ENCODE results near the gene RAB3B. TPM values are rescaled to one million over a fixed set of nuclear protein-coding genes. Genes with fewer than 3 reads are reported as not detected.

RAB3B gene
- total and polyA plus RNA-seq, 3 experiments from 2014 or later, result 0.01 to 0.13 (median 0.11) TPM

DNA sequence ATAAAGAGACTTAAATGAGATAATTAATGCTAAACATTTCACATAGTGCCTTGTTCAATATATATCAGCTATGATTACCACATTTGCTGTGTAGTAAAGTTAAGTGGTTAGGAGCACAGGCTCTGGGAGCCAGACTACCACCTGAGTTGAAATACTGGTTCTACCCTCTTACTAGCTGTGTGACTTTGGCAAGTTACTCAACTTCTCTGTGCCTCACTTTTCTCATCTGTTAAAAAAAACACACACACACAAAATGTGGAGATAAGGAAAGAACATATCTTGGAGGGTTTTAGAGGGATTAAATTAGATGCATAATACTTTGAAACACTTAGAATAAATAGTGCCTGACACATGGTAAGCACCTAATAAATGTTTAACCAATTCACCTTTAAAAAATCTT is 60.2 kb downstream of the RAB3B start:
- no peak overlapping the region for H3K4me3 ChIP-seq (ENCODE audit: low read length)
- ChIA-PET CTCF (no interaction called here), POLR2A (no interaction called here)
- peaks cover 6% of the 10 kb centered on the region for H3K27me3 ChIP-seq (ENCODE audit: insufficient read depth, low read length, poor library complexity, severe bottlenecking)
- DNase-seq, result no peak
- no peak overlapping the region for H3K27ac Mint-ChIP-seq
- no peaks in the 10 kb centered on the region for H3K4me1 Mint-ChIP-seq
- H3K36me3 ChIP-seq (ENCODE audit: insufficient read depth, low read length), result no peaks in the 10 kb centered on the region
- H3K36me3 Mint-ChIP-seq, result no peaks in the 10 kb centered on the region
- no peak overlapping the region for H3K4me3 Mint-ChIP-seq
- no peaks in the 10 kb centered on the region for H3K4me1 ChIP-seq (ENCODE audit: insufficient read depth, low read length)
- H3K27me3 Mint-ChIP-seq, result peaks cover 7 to 17% of the 10 kb centered on the region in 2 donors
- H3K9me3 ChIP-seq (ENCODE audit: low read length), result no peaks in the 10 kb centered on the region
- no peaks in the 10 kb centered on the region for H3K9me3 Mint-ChIP-seq
- H3K27ac ChIP-seq (ENCODE audit: low read depth, low read length), result no peak overlapping the region

DNA sequence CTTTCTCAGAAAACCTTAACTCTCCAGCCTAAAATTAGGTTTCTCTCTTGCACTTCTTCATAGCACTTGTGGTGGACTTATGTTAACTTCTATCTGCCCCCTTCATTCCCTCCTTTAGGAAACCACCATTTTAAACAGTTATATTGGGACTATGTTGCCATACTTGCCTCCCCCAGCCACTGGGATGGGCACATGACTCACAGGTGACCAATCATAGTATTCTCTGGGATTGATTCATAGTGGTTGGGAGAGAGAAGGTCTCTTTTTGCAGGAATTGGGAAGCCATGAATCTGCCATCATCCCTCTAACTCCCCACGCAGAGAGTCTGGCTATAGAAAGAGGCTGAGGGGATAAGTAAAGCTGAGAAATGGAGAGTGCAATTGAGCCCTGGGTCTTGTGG is 61.6 kb downstream of the RAB3B start:
- Histone ChIP-seq H3K9me3 (ENCODE audit: low read length) (no peaks in the 10 kb centered on the region), H3K27me3 (ENCODE audit: insufficient read depth, low read length, poor library complexity, severe bottlenecking) (peaks cover 6% of the 10 kb centered on the region), H3K36me3 (ENCODE audit: insufficient read depth, low read length) (no peaks in the 10 kb centered on the region), H3K27ac (ENCODE audit: low read depth, low read length) (no peak overlapping the region), H3K4me1 (ENCODE audit: insufficient read depth, low read length) (no peaks in the 10 kb centered on the region), H3K4me3 (ENCODE audit: low read length) (no peak overlapping the region)
- Mint-ChIP-seq H3K4me3 (no peak overlapping the region), H3K27ac (no peak overlapping the region), H3K9me3 (no peaks in the 10 kb centered on the region), H3K4me1 (no peaks in the 10 kb centered on the region), H3K27me3 (peaks cover 3 to 12% of the 10 kb centered on the region in 2 donors), H3K36me3 (no peaks in the 10 kb centered on the region)
- ChIA-PET POLR2A (no interaction called here), CTCF (no interaction called here)
- no peak for DNase-seq

DNA sequence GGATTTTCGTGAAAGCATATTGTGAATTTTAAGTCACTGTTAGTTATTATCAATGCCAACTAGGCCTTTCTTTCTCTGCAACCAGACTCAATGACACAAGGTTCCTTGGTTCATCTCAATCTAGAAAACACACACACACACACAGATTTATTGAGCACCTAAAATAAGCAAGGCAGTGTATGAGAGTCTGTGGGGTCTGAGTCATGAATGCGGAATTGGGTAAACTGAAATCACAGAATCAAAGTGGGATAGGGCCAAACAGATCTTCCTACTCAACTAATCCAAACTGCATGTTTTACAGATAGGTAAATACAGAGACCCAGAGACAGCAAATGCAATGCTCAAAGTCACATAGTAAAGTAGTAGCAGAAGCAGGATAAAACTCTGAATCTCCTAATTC is 63.5 kb downstream of the RAB3B start:
- no peaks in the 10 kb centered on the region for H3K36me3 Mint-ChIP-seq

DNA sequence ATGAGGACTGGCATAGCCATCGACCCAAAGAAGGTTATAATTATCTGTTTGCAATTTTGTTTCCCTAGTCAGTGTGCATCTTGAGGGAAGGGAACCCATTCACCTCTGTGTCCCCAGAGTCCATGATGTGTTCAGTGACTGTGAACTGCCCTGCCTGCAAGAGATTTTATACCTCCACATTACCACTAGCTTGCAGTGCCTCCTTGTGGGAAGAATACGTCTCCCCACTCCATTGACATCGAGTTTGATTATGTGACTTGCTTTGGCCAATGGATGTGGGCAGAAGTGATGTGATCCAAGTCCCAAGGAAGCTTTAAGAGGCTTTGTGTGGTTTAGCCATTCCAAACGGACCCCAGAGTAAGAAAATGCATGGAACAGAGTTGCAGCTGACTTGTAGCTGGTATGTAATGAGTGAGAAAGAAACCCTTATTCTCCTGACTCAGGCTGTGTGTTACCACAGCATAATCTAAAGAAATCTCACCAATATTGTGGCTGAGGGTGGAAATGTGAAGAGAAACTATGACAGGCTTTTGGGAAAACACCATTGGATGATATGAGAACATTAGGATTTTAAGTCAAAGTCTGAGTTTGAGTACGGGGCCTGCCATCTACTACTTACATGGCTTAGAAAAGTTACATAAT is 64.2 kb downstream of the RAB3B start:
- CTCF ChIA-PET, result no interaction called here
- no peak overlapping the region for H3K27ac Mint-ChIP-seq
- DNase-seq, result no peak

More for the DNA sequence above, 63.5 kb downstream of the RAB3B start:
- Histone ChIP-seq H3K27me3 (ENCODE audit: insufficient read depth, low read length, poor library complexity, severe bottlenecking) (peaks cover 6% of the 10 kb centered on the region), H3K36me3 (ENCODE audit: insufficient read depth, low read length) (no peaks in the 10 kb centered on the region), H3K27ac (ENCODE audit: low read depth, low read length) (no peak overlapping the region), H3K4me1 (ENCODE audit: insufficient read depth, low read length) (no peaks in the 10 kb centered on the region), H3K4me3 (ENCODE audit: low read length) (no peak overlapping the region), H3K9me3 (ENCODE audit: low read length) (no peaks in the 10 kb centered on the region)
- ChIA-PET POLR2A (no interaction called here), CTCF (no interaction called here)
- DNase-seq, result no peak
- Mint-ChIP-seq H3K4me1 (no peaks in the 10 kb centered on the region), H3K4me3 (no peak overlapping the region), H3K27ac (no peak overlapping the region), H3K27me3 (peaks cover 3 to 15% of the 10 kb centered on the region in 2 donors), H3K9me3 (no peaks in the 10 kb centered on the region)

DNA sequence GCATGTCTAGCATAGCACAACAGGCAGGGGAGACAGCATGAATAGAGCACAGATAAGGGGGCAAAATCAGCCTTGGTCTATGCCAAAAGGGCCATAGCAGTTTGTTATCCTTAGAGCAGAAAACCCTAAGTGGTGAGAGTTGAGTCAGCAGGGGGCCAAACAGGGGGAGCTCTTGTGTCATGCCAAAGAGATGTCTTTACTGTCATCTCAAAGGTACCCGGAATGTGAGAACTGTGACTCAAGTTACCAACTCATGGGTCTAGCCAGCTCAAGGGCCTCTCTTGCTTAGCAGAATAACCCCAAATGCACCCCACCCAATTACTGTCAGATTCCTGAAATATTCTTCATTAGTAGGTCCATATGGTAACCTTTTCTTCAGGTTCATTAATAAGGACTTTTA is 66.0 kb downstream of the RAB3B start:
- Histone ChIP-seq H3K36me3 (ENCODE audit: insufficient read depth, low read length) (no peaks in the 10 kb centered on the region), H3K27me3 (ENCODE audit: insufficient read depth, low read length, poor library complexity, severe bottlenecking) (no peaks in the 10 kb centered on the region), H3K4me1 (ENCODE audit: insufficient read depth, low read length) (no peaks in the 10 kb centered on the region), H3K4me3 (ENCODE audit: low read length) (no peak overlapping the region), H3K9me3 (ENCODE audit: low read length) (no peaks in the 10 kb centered on the region), H3K27ac (ENCODE audit: low read depth, low read length) (no peak overlapping the region)
- Mint-ChIP-seq H3K4me3 (no peak overlapping the region), H3K27me3 (peaks cover 7 to 34% of the 10 kb centered on the region in 2 donors), H3K27ac (no peak overlapping the region), H3K9me3 (no peaks in the 10 kb centered on the region), H3K36me3 (no peaks in the 10 kb centered on the region), H3K4me1 (no peaks in the 10 kb centered on the region)
- POLR2A ChIA-PET, result no interaction called here
- no peak for DNase-seq
- CTCF ChIA-PET, result interaction anchor here (1.4 kb wide), 1 partner anchor 27 kb away, joined by 5 read pairs; no protein-coding TSS in a partner anchor

More for the DNA sequence above, 64.2 kb downstream of the RAB3B start:
- no peak overlapping the region for H3K27ac ChIP-seq (ENCODE audit: low read depth, low read length)
- no peaks in the 10 kb centered on the region for H3K4me1 ChIP-seq (ENCODE audit: insufficient read depth, low read length)
- no peaks in the 10 kb centered on the region for H3K36me3 ChIP-seq (ENCODE audit: insufficient read depth, low read length)
- Mint-ChIP-seq H3K4me1 (no peaks in the 10 kb centered on the region), H3K4me3 (no peak overlapping the region), H3K36me3 (no peaks in the 10 kb centered on the region), H3K27me3 (peaks cover 5 to 22% of the 10 kb centered on the region in 2 donors), H3K9me3 (no peaks in the 10 kb centered on the region)
- H3K27me3 ChIP-seq (ENCODE audit: insufficient read depth, low read length, poor library complexity, severe bottlenecking), result peaks cover 6% of the 10 kb centered on the region
- POLR2A ChIA-PET, result no interaction called here
- no peaks in the 10 kb centered on the region for H3K9me3 ChIP-seq (ENCODE audit: low read length)
- no peak overlapping the region for H3K4me3 ChIP-seq (ENCODE audit: low read length)

DNA sequence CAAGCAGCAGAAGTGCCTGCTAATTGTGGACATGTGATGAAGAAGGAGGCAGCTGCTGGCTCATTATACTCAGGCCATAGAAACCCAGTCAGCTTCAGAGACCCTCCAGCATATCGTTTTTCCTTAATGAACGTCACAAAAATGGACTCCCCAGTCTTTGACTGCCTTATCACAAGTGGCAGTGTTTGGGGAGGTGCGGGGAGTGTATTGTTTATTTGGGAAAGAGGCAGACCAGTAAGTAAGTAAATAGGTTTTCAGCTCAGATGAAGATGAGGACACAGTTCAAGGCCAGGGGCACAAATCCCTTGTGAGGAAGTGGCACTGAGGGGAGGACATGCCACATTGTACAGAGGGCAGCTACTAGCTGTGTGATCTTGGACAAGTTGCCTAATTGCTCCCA is 68.5 kb downstream of the RAB3B start:
- H3K4me1 Mint-ChIP-seq, result no peaks in the 10 kb centered on the region
- peaks cover 4 to 40% of the 10 kb centered on the region in 2 donors for H3K27me3 Mint-ChIP-seq
- no peak overlapping the region for H3K4me3 Mint-ChIP-seq
- CTCF ChIA-PET, result no interaction called here
- no peak overlapping the region for H3K27ac Mint-ChIP-seq
- Histone ChIP-seq H3K27ac (ENCODE audit: low read depth, low read length) (no peak overlapping the region), H3K36me3 (ENCODE audit: insufficient read depth, low read length) (no peaks in the 10 kb centered on the region), H3K27me3 (ENCODE audit: insufficient read depth, low read length, poor library complexity, severe bottlenecking) (no peaks in the 10 kb centered on the region), H3K4me3 (ENCODE audit: low read length) (no peak overlapping the region), H3K4me1 (ENCODE audit: insufficient read depth, low read length) (no peaks in the 10 kb centered on the region), H3K9me3 (ENCODE audit: low read length) (no peaks in the 10 kb centered on the region)
- no peaks in the 10 kb centered on the region for H3K36me3 Mint-ChIP-seq
- no peak for DNase-seq
- POLR2A ChIA-PET, result no interaction called here
- no peaks in the 10 kb centered on the region for H3K9me3 Mint-ChIP-seq

DNA sequence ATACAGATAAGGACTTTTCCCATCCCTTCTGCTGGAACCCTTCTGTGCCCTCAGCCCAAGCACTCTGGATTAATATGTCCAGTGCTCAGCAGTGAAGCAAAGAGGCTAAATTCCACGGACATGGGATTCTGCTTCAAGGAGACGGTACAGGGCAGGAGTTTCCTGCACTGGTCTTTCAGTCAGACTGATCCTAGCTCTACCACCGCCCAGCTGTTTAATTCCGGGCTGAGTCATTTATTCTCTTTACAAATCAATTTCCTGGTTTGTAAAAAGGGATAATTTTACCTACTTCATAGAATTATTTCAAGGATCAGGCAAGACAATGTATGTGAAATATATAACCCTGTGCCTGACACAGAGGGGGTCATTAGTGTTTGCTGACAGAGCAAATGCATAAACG is 70.4 kb downstream of the RAB3B start:
- ChIA-PET POLR2A (no interaction called here), CTCF (no interaction called here)
- DNase-seq, result no peak
- Histone ChIP-seq H3K4me1 (ENCODE audit: insufficient read depth, low read length) (no peaks in the 10 kb centered on the region), H3K36me3 (ENCODE audit: insufficient read depth, low read length) (no peaks in the 10 kb centered on the region), H3K9me3 (ENCODE audit: low read length) (no peaks in the 10 kb centered on the region), H3K27me3 (ENCODE audit: insufficient read depth, low read length, poor library complexity, severe bottlenecking) (no peaks in the 10 kb centered on the region), H3K27ac (ENCODE audit: low read depth, low read length) (no peak overlapping the region), H3K4me3 (ENCODE audit: low read length) (no peak overlapping the region)
- Mint-ChIP-seq H3K4me1 (no peaks in the 10 kb centered on the region), H3K4me3 (no peak overlapping the region), H3K27me3 (peaks cover 4 to 52% of the 10 kb centered on the region in 2 donors), H3K9me3 (no peaks in the 10 kb centered on the region), H3K36me3 (no peaks in the 10 kb centered on the region), H3K27ac (no peak overlapping the region)

DNA sequence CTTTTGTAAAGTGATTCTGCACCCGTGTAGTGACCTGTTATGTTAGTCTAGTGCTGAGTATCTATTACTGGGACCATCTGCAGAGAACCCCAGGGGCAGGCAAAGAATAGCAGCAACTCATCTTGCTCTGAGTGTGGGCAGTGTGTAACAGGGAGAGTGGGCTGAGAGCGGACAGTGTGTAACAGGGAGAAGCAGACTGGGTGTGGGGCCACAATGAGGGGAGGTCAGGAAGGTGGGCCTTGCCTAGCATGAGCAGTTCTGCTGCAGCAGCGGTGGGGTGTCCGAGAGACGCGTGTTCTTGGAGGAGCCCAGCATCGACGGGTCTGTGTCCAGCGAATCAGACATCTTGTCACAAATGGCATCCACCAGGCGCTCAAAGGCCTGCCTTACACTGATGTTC is 70.8 kb downstream of the RAB3B start:
- no peak overlapping the region for H3K4me3 Mint-ChIP-seq
- CTCF ChIA-PET, result no interaction called here
- Histone ChIP-seq H3K4me3 (ENCODE audit: low read length) (no peak overlapping the region), H3K27me3 (ENCODE audit: insufficient read depth, low read length, poor library complexity, severe bottlenecking) (no peaks in the 10 kb centered on the region), H3K36me3 (ENCODE audit: insufficient read depth, low read length) (no peaks in the 10 kb centered on the region), H3K9me3 (ENCODE audit: low read length) (no peaks in the 10 kb centered on the region), H3K4me1 (ENCODE audit: insufficient read depth, low read length) (no peaks in the 10 kb centered on the region), H3K27ac (ENCODE audit: low read depth, low read length) (no peak overlapping the region)
- H3K4me1 Mint-ChIP-seq, result no peaks in the 10 kb centered on the region
- DNase-seq, result no peak
- H3K9me3 Mint-ChIP-seq, result no peaks in the 10 kb centered on the region
- H3K36me3 Mint-ChIP-seq, result no peaks in the 10 kb centered on the region
- POLR2A ChIA-PET, result no interaction called here
- peaks cover 4 to 56% of the 10 kb centered on the region in 2 donors for H3K27me3 Mint-ChIP-seq
- no peak overlapping the region for H3K27ac Mint-ChIP-seq

Data from CD8-positive, alpha-beta memory T cell (primary cell).